NCI-H345 treated with DMSO at 0.1 percent for 48 hours (cell line): Measurements from ENCODE around the gene NPBWR2.

Source experiments
- DNase-seq: peaks from one replicate; lab custom pipeline; 2025; ENCODE audit not compliant: unreplicated experiment; lab: John Stamatoyannopoulos, UW

NPBWR2 gene

GRCh38 chr20:64105846-64106434, 1.4 kb downstream of the NPBWR2 start:
- no peak for DNase-seq

GRCh38 chr20:64104667-64105451, 2.5 kb downstream of the NPBWR2 start:
- no peak for DNase-seq

GRCh38 chr20:64103871-64104666, 3.3 kb downstream of the NPBWR2 start:
- no peak for DNase-seq

GRCh38 chr20:64102647-64103354, 4.6 kb downstream of the NPBWR2 start:
- peak; percentile 67 for DNase-seq

DNA sequence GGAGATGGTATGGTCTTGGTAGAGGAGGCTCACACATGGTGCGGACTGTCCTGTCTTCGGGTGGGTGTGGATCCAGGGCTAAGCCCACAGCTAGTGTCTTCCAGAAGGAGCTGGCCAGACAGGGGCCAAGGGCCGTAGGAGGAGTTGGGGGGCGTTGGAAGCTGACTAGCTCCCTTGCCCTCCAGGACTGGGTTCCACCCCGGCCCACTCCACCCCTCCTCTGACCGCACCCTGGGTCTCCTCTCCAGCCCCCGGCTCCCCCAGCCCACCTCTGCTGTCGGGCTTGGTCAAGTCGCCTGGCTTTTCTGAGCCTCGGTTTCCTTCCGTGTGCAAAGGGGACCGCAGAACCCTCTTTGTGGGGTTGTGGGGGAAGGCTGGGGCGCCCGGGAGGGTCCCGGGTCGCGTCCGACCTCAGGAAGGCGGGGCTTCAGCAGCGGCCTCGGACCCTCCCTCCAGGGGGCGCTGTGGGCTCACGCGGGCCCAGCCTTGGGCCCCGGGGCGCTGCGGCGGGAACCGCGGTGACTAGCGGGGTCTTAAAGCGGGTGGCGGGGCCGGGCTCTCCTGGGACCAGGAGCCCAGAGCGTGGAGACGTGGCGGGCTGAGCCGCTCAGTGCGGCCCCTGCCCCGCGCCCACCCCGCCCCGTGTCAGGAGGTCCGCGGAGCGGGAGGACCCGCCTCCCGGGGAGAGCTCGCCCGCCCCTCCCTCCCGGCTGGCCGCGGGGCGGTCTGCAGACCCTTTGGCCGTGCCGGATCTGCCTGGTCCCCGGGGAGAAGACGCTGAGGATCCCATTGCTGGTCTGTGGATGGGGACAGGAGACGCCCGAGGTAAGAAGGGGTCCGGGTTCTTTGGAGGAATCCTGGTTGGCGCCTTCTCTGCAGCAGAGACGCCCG, 5.4 kb downstream of the NPBWR2 start:
- DNase-seq, result peak; percentile 42

DNA sequence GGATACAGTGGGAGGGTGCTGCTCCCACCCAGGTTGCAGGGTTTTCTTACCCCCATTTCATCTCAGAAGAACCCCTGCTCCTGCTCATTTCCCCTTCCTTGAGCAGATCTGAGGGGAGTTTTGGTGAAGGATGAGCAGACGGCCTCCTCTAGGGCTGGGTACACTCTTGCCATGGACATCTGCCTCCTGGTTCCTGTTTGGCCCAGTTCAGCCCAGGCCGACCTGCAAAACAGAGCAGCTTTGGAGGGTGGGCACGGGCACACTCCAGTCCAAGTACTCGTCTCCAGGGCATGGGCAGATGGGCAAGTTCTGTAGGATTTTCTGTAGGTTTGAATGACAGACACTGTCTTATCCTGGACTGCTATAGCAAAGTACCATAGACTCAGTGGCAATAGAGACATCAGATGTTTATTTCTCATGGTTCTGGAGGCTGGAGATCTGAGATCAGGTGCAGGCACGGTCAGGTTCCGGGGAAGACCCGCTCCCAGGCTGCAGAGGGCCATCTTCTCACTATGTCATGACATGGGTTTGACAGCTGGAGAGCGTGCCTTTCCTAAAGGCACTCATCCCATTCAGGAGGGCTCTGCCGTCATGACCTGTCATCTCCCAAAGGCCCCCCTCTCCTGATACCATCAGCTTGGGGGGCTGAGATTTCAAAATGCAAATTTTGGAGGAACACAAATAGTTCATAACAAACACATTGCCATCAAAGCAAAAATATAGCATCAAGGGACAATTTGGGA, 6.2 kb downstream of the NPBWR2 start:
- DNase-seq, result no peak

DNA sequence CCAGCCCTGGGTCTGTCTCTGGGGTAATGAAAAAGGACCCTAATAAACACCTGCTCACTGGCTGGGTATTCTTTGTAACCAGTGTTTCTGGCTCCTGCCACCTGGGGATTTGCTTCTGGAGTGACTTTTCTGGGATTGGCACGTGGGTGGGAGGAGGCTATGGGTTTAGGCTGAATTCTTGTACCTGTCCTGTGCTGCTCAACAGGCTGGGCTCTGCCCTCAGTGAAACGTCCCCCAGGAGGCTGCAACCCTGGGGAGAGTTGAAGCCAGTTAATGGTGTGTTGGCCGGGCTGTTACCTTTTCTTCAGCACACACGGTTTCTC, 6.8 kb downstream of the NPBWR2 start:
- DNase-seq, result no peak

- no peak for DNase-seq
Observed at GRCh38 chr20:64099880-64100565, 7.3 kb downstream of the NPBWR2 start.

- peak; percentile 49 for DNase-seq
Observed at GRCh38 chr20:64099086-64099786, 8.1 kb downstream of the NPBWR2 start.

DNA sequence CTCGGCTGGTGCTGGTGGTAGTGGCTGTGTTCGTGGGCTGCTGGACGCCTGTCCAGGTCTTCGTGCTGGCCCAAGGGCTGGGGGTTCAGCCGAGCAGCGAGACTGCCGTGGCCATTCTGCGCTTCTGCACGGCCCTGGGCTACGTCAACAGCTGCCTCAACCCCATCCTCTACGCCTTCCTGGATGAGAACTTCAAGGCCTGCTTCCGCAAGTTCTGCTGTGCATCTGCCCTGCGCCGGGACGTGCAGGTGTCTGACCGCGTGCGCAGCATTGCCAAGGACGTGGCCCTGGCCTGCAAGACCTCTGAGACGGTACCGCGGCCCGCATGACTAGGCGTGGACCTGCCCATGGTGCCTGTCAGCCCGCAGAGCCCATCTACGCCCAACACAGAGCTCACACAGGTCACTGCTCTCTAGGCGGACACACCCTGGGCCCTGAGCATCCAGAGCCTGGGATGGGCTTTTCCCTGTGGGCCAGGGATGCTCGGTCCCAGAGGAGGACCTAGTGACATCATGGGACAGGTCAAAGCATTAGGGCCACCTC, 8.8 kb downstream of the NPBWR2 start:
- no peak for DNase-seq

GRCh38 chr20:64096535-64096934, 10.8 kb downstream of the NPBWR2 start:
- no peak for DNase-seq

GRCh38 chr20:64095927-64096326, 11.4 kb downstream of the NPBWR2 start:
- no peak for DNase-seq

- no peak for DNase-seq
Observed at GRCh38 chr20:64095455-64095854, 11.9 kb downstream of the NPBWR2 start.

GRCh38 chr20:64093013-64093503, 14.3 kb downstream of the NPBWR2 start:
- DNase-seq, result no peak

DNA sequence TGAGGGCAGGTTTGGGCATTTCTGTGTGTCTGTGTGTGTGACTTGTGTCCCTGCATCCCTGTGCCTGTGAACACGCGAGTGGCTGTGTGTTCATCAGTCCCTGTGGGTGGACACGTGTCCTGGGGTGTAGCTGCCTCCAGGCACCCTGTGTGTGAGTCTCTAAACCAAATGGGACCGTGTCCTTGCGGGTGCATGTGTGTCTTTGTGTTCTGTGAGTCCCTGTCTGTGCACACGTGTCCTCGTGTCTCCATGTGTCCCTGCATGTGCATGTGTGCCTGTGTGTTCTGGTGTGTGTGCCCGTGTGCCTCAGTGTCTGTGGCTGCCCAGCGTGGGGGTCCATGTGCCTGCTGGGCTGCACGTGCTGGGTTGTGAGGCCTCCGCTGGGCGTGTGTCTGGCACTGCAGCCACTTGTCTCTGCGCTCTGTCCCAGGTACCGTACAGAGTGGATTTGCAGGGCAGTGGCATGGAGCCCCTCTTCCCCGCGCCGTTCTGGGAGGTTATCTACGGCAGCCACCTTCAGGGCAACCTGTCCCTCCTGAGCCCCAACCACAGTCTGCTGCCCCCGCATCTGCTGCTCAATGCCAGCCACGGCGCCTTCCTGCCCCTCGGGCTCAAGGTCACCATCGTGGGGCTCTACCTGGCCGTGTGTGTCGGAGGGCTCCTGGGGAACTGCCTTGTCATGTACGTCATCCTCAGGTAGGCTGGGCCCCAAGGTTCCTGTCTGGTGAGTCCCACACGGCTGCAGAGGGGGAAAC, 14.9 kb downstream of the NPBWR2 start:
- DNase-seq, result no peak

DNA sequence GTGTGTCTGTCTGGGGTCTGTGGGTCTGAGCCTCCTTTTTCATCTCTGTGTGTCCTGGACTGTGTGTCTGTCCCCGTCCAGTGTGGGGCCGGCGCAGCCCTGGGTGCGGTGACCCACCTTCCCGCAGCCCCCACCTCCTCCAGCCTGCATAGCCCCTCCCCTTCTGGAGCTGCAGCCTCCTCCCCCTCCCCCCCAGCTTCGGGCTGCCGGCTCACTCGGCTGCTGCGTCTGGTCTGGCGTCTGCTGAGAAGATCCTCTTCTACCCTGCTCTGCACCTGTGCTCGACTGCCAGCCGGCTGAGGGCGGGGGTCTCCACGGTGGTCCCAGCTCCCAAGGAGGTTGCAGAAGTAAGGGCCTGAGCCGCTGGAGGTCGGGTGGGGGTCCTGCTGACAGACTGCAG, 15.6 kb downstream of the NPBWR2 start:
- DNase-seq, result no peak

- no peak for DNase-seq
Observed at GRCh38 chr20:64091340-64091739, 16.0 kb downstream of the NPBWR2 start.
